NCI-H1417 (cell line): ENCODE data around the gene CENPU.
A peak's percentile ranks its signal among the peaks of the same experiment; 100 is the strongest.
"Not testable (repeated sequence)": the region's sequence is repeated elsewhere in the genome, so short reads cannot be mapped to it uniquely, and the experiment has no call there.

ENCODE experiments used
- DNase-seq, 3 experiments: peaks; one replicate each; lab custom pipeline; 2025; lab: John Stamatoyannopoulos, UW

The CENPU gene

DNA sequence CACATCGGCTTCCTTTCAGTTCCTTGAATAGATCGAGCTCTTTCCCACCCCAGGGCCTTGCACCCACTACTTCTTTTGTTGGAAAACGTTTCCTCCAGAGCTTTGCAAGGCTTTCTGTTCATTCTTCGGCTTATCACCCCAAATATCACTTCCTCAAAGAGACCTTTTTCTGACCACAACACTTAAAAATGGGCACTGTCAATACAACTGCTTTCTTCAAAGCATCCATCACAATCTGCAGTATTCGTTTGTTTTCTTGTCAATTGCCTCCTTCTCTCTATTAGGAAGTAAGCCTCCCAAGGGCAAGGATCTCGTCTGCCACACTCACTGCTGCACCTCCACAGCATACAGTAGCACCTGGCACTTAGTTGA lies 17.7 kb upstream of the CENPU start:
- no peak for DNase-seq

DNA sequence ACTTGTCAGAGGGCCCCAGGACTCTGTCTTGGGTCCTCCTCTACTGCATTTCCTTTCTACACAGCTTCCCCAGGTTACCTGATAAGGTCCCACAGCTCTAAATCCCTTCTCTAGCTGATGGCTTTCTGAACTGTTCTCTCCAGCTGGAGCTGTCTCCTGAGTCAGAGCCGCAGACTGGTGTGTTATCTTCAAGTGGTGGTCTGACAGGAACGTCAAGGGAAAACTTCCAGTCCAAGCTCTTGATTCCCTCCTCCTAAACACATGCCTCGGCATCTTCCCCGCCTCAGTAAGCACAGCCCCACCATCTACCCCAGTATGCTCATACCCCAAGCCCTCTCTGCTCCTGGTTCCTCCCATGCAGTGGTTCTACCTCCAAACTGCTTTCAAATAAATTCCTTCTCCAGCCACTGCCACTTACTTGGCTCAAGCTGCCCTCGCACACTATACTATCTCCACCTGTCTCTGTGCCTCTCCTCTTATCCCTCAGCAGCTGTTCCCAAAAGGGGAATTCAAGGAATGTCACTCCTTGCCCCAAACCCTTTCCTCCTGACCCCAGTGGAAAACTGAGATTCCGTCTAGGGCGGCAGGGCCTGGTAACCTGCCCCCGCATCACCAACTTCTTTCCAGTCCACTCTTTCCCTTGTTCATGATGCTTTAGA lies 17.2 kb upstream of the CENPU start:
- no peak for DNase-seq

GRCh38 chr4:184748251-184748652 lies 14.4 kb upstream of the CENPU start:
- DNase-seq, result no peak

- DNase-seq, result no peak
These were observed 13.3 kb upstream of the CENPU start for GRCh38 chr4:184747034-184747830.

GRCh38 chr4:184745831-184746795 lies 12.2 kb upstream of the CENPU start:
- peak; percentile 31 to 81 (median 55) for DNase-seq

DNA sequence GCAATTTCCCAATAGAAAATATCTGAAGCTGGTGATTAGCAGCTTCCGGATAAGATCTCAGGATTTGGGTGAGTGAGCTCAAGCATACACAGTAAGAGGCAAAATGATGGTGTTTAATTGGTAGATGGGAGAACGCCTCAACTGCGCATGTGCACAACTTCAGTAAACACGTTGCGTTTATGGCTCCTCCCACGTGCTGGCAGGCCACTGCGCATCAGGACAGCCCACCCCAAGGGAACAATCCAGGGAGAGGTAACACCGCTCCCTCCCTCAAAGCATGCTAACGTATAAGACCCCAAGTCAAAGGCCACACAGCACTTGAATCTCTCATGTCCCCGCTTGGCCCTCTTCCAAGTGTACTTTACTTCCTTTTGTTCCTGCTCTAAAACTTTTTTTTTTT lies 10.3 kb upstream of the CENPU start:
- peak in 1 of 3 experiments; percentile 56 for DNase-seq

DNA sequence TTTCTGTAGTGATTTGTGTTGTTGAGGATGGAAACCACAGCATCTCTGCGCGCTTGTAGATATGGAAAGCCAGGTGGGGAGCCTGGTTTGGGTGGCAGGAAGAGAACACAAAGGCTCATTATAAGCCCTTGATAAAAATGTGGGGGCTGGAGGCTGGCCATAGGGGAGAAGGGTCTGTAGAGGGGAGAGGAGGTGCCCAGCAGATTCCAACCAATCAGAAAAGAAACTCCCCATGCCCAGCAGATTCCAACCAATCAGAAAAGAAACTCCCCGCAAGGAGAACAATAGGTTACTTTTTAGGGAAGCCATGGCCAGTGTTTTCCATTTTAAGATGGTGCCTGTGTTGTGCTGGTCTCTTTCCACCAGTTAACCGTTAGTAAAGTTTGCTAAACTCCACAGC lies 9.8 kb upstream of the CENPU start:
- peak in 1 of 3 experiments; percentile 48 for DNase-seq

DNA sequence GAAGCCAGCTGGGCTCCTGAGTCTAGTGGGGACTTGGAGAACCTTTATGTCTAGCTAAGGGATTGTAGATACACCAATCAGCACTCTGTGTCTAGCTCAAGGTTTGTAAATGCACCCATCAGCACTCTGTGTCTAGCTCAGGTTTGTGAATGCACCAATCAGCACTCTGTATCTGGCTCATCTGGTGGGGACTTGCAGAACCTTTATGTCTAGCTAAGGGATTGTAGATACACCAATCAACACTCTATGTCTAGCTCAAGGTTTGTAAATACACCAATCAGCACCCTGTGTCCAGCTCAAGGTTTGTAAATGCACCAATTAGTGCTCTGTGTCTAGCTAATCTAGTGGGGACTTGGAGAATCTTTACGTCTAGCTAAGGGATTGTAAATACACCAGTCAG lies 7.8 kb upstream of the CENPU start:
- not testable (repeated sequence) for DNase-seq

- DNase-seq, result no peak
These were observed 7.1 kb upstream of the CENPU start for GRCh38 chr4:184740980-184741391.

DNA sequence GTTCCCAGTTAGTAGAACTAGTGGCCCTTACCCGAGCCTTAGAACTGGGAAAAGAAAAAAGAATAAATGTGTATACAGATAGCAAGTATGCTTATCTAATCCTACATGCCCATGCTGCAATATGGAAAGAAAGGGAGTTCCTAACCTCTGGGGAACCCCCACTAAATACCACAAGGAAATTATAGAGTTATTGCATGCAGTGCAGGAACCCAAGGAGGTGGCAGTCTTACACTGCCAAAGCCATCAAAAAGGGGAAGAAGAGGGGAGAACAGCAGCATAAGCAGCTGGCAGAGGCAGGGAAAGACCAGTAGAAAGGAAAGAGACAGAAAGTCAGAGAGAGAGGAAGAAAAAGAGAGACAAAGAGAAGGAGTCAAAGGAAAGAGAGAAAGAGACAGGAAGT lies 5.7 kb upstream of the CENPU start:
- DNase-seq, result not testable (repeated sequence)

DNA sequence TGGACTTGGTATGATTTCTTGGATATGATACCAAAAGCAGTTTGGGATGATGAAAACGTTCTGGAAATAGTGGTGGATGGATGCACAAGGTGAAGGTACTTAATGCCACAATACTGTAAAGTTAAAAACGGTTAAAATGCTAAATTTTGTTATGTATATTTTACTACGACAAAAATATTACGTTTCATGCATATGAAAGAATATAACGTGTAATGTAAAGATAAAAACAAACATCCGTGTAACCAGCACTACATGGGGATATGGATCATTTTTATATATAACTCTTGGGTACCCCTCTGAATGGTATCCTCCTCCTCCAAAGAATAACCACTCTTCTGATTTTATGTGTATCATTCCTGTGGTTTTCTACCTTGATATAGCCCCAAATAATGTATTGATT lies 862 bp upstream of the CENPU start:
- peak in 2 of 3 experiments; percentile 37 to 66 for DNase-seq

- peak; percentile 9 to 70 (median 51) for DNase-seq
These were observed 1.8 kb downstream of the CENPU start for GRCh38 chr4:184732126-184732525.

DNA sequence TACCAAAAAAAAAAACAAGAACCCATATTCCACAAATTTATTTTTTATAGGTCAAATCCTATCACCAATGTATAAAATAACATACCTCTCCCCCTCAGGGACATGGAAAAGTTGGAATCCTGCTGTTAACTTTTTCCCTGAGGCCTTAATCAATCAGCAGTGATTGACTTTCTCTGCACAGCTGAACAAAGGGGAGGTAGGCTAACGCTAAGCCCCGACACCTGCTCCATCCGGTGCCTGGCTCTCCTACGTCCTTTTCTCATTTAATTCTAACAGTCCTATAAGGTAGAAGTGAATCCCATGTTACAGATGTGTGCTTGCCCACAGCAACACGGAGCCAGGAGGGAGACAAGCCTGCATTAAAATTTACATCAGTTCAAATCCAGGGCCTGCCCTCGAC lies 2.8 kb downstream of the CENPU start:
- peak in 2 of 3 experiments; percentile 24 to 50 for DNase-seq

GRCh38 chr4:184729946-184730345 lies 4.0 kb downstream of the CENPU start:
- DNase-seq, result no peak

DNA sequence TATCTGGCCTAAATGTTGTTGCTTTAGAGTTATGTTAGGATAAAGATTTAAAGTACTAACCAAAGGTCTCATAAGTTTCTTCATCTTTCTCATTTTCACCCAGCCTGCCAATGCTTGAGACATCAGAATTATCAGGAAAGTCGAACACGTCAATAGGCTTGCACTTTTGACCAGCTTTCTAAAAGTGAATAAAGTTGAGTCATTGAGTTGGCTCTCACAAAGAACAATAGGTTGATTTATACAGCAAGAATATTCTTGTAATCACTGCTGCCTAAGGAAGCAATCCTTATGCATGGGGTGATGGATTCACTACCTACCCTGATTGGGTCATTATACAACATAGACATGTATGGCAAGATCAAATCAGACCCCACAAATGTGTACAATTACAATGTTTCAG lies 5.0 kb downstream of the CENPU start:
- no peak for DNase-seq

- no peak for DNase-seq
These were observed 6.5 kb downstream of the CENPU start for GRCh38 chr4:184727430-184727829.

DNA sequence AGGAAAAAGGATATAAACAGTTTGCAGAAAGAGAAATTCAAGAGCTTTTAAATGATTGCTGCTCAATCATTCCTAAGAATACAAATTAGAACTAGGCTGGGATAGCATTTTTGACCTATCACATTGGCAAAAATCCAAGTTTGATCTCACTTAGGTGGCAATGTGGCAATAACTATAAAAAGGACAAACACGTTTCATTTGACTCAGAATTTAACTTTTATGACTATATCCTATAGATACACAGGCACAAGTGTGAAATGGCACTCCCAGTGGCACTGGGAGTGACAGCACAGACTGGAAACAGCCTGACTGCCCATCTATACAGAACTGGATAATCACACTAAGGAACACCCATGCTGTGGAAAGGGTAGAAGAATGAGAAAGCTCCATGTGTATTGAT lies 11.1 kb downstream of the CENPU start:
- no peak for DNase-seq

DNA sequence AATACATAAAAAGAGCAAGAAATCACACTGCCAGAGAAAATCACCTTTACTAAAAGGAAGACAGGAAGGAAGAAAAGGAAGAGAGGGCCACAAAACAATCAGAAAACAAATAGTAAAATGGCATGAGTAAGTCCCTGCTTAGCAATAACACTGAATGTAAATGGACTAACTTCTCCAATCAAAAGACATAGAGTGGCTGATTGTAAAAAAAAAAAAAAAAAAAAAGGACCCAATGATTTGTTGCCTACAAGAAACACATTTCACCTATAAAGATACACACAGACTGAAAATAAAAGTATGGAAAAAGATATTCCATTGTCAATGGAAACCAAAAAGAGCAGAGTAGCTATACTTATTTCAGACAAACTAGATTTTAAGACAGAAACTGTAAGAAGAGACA lies 12.6 kb downstream of the CENPU start:
- no peak for DNase-seq

- DNase-seq, result no peak
These were observed 14.5 kb downstream of the CENPU start for GRCh38 chr4:184719407-184719806.

GRCh38 chr4:184715526-184715925 lies 18.4 kb downstream of the CENPU start:
- no peak for DNase-seq

GRCh38 chr4:184713887-184714286 lies 20.0 kb downstream of the CENPU start:
- DNase-seq, result no peak

GRCh38 chr4:184712322-184712721 lies 21.6 kb downstream of the CENPU start:
- DNase-seq, result no peak
